ENCODE measurements around the gene ORC2. TPM values are rescaled to one million over a fixed set of nuclear protein-coding genes. Genes with fewer than 3 reads are reported as not detected.

Gene ORC2
- total RNA-seq, 1 experiment from 2014 or later, result 45.5 TPM

DNA sequence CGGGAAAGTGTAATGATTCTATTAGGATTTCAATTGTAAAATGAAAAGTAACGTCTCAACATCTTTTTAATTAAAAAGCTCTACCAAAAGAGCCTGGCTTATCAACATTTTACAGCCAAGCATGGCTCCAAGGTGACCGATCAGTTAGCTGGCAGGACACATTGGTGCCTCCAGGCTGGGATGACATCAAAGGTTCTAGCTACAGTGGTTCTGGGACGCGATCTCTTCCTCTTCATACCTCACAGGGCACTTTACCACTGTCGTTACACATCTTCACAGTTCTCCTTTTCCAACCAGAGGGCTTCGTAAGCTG is 693 bp downstream of the ORC2 start:
- no peaks in the 10 kb centered on the region for H3K27me3 ChIP-seq (replicated peaks; ENCODE audit: control insufficient read depth, insufficient read depth, low read length)
- Mint-ChIP-seq H3K9me3 (ENCODE audit: unreplicated experiment) (no peaks in the 10 kb centered on the region), H3K27ac (ENCODE audit: unreplicated experiment) (peak overlapping the region; percentile 97), H3K4me3 (ENCODE audit: unreplicated experiment) (peak overlapping the region; percentile 91), H3K27me3 (ENCODE audit: insufficient read depth, unreplicated experiment) (no peaks in the 10 kb centered on the region), H3K36me3 (ENCODE audit: insufficient read depth, unreplicated experiment) (peaks cover 39% of the 10 kb centered on the region), H3K4me1 (ENCODE audit: low read depth, unreplicated experiment) (peaks cover 24% of the 10 kb centered on the region)
- CTCF ChIA-PET, result interaction anchor here (1.0 to 2.9 kb wide), 7 partner anchors 31 to 271 kb away, joined by 3 to 38 read pairs (median 4); partner anchors contain the start of gene HYCC2
- POLR2A ChIA-PET, result interaction anchor here (0.5 to 2.5 kb wide), 5 partner anchors 11 to 106 kb away, joined by 3 to 11 read pairs (median 4); partner anchors contain the start of genes NIF3L1 and PPIL3
- peak in 1 of 2 experiments; percentile 36 for DNase-seq
- intact Hi-C loops (cut with micrococcal nuclease; ENCODE audit: unreplicated experiment), result loop anchor here (1.0 to 5.0 kb wide), 5 partner anchors 46 to 215 kb away; partner anchors contain the start of gene CFLAR
- H3K4me3 ChIP-seq (ENCODE audit: low read depth, low read length), result peak overlapping the region; percentile 64
- TSS peak; percentile 60 for BruUV-seq (replicated peaks)
- no peaks in the 10 kb centered on the region; the same call in 1 of the 2 replicates for H3K36me3 ChIP-seq (ENCODE audit: control insufficient read depth, insufficient read depth, low read length)
- H3K4me1 ChIP-seq, result peaks cover 24% of the 10 kb centered on the region
- TF ChIP-seq, protein P1, sequence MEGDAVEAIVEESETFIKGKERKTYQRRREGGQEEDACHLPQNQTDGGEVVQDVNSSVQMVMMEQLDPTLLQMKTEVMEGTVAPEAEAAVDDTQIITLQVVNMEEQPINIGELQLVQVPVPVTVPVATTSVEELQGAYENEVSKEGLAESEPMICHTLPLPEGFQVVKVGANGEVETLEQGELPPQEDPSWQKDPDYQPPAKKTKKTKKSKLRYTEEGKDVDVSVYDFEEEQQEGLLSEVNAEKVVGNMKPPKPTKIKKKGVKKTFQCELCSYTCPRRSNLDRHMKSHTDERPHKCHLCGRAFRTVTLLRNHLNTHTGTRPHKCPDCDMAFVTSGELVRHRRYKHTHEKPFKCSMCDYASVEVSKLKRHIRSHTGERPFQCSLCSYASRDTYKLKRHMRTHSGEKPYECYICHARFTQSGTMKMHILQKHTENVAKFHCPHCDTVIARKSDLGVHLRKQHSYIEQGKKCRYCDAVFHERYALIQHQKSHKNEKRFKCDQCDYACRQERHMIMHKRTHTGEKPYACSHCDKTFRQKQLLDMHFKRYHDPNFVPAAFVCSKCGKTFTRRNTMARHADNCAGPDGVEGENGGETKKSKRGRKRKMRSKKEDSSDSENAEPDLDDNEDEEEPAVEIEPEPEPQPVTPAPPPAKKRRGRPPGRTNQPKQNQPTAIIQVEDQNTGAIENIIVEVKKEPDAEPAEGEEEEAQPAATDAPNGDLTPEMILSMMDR (IDR thresholded peaks at IDR 0.05; ENCODE audit: insufficient read depth in 1 of 2, low read depth in 1 of 2, low read length in 1 of 2, severe bottlenecking in 1 of 2, unreplicated experiment in 1 of 2), result no peak
- no peaks in the 10 kb centered on the region for H3K9me3 ChIP-seq

DNA sequence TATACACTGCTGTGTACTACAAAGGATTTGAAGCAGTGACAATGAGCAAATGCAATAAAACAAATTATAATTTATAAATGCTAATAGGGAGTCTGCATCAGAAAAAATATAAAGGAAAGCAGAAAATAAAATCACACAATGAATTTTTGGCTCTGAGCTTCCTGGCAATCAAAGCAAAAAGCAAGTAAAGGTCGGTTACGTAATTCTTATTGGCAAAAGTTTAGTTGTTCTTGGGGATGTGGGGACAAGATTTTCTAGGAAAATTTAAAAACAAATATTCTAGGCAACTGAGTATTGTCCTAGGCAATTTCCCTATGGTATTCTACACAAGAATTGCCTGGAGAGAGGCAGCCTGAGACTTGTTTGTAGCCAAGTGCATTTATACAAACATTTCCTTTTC is 1.8 kb downstream of the ORC2 start:
- Histone ChIP-seq H3K36me3 (ENCODE audit: control insufficient read depth, insufficient read depth, low read length) (no peaks in the 10 kb centered on the region; the same call in 1 of the 2 replicates), H3K4me1 (peaks cover 21% of the 10 kb centered on the region), H3K4me3 (ENCODE audit: low read depth, low read length) (no peak overlapping the region), H3K9me3 (no peaks in the 10 kb centered on the region), H3K27me3 (replicated peaks; ENCODE audit: control insufficient read depth, insufficient read depth, low read length) (no peaks in the 10 kb centered on the region)
- Mint-ChIP-seq H3K27ac (ENCODE audit: unreplicated experiment) (no peak overlapping the region), H3K27me3 (ENCODE audit: insufficient read depth, unreplicated experiment) (no peaks in the 10 kb centered on the region), H3K4me1 (ENCODE audit: low read depth, unreplicated experiment) (peaks cover 24% of the 10 kb centered on the region), H3K4me3 (ENCODE audit: unreplicated experiment) (peak overlapping the region; percentile 91), H3K9me3 (ENCODE audit: unreplicated experiment) (no peaks in the 10 kb centered on the region), H3K36me3 (ENCODE audit: insufficient read depth, unreplicated experiment) (peaks cover 40% of the 10 kb centered on the region)
- DNase-seq, result no peak
- BruUV-seq (replicated peaks), result no TSS peak
- TF ChIP-seq, protein P1 (IDR thresholded peaks at IDR 0.05; ENCODE audit: insufficient read depth in 1 of 2, low read depth in 1 of 2, low read length in 1 of 2, severe bottlenecking in 1 of 2, unreplicated experiment in 1 of 2), result no peak
- intact Hi-C loops (cut with micrococcal nuclease; ENCODE audit: unreplicated experiment), result loop anchor here (2.0 to 5.0 kb wide), 2 partner anchors 155 to 216 kb away; partner anchors contain the start of gene CFLAR
- ChIA-PET POLR2A (interaction anchor here (0.6 kb wide), 1 partner anchor 47 kb away, joined by 3 read pairs; no protein-coding TSS in a partner anchor), CTCF (interaction anchor here (0.7 kb wide), 1 partner anchor 108 kb away, joined by 3 read pairs; no protein-coding TSS in a partner anchor)

DNA sequence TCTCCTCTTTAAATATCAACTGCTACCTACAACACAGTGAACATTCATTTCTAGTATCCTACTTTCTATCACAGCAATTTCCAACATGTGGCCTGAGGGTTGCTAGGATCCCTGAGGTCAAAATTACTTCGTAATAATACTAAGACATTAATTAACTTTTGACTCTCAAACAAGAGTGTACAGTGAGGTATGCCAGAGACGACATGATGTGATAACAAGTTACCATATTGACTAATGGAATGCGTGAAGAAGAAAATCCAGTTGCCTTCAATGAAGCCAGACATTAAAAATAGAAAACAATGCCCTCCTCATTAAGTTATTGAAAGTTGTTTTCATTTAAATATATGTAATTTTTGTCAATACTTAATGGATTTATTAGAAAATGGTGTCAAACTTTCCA is 13.1 kb downstream of the ORC2 start:
- peaks cover 7% of the 10 kb centered on the region for H3K4me1 Mint-ChIP-seq (ENCODE audit: low read depth, unreplicated experiment)
- intact Hi-C loops (cut with micrococcal nuclease; ENCODE audit: unreplicated experiment), result no loop called here
- H3K4me3 ChIP-seq (ENCODE audit: low read depth, low read length), result no peak overlapping the region
- DNase-seq, result no peak
- H3K27me3 ChIP-seq (replicated peaks; ENCODE audit: control insufficient read depth, insufficient read depth, low read length), result no peaks in the 10 kb centered on the region
- TF ChIP-seq, protein P1 (IDR thresholded peaks at IDR 0.05; ENCODE audit: insufficient read depth in 1 of 2, low read depth in 1 of 2, low read length in 1 of 2, severe bottlenecking in 1 of 2, unreplicated experiment in 1 of 2), result no peak
- H3K4me3 Mint-ChIP-seq (ENCODE audit: unreplicated experiment), result no peak overlapping the region
- BruUV-seq (replicated peaks), result no TSS peak
- H3K36me3 ChIP-seq (ENCODE audit: control insufficient read depth, insufficient read depth, low read length), result peaks cover 1% of the 10 kb centered on the region; the same call in 1 of the 2 replicates
- no peak overlapping the region for H3K27ac Mint-ChIP-seq (ENCODE audit: unreplicated experiment)
- H3K4me1 ChIP-seq, result no peaks in the 10 kb centered on the region
- peaks cover 49% of the 10 kb centered on the region for H3K36me3 Mint-ChIP-seq (ENCODE audit: insufficient read depth, unreplicated experiment)
- no peaks in the 10 kb centered on the region for H3K27me3 Mint-ChIP-seq (ENCODE audit: insufficient read depth, unreplicated experiment)
- CTCF ChIA-PET, result no interaction called here
- no peaks in the 10 kb centered on the region for H3K9me3 Mint-ChIP-seq (ENCODE audit: unreplicated experiment)
- POLR2A ChIA-PET, result interaction anchor here (1.5 kb wide), 1 partner anchor 13 kb away, joined by 4 read pairs; the partner anchor contains the start of gene ORC2
- H3K9me3 ChIP-seq, result no peaks in the 10 kb centered on the region

Measured in Caco-2 (cell line).